ENCODE results near the gene RETREG1.

Gene RETREG1

GRCh38 chr5:16521521-16522483 is 95.0 kb downstream of the RETREG1 start:
- no peak for DNase-seq

- no peak for DNase-seq
Measured at GRCh38 chr5:16520841-16521240, 96.0 kb downstream of the RETREG1 start.

GRCh38 chr5:16519435-16519834 is 97.4 kb downstream of the RETREG1 start:
- no peak for DNase-seq

- no peak for DNase-seq
Measured at GRCh38 chr5:16518606-16519005, 98.2 kb downstream of the RETREG1 start.

GRCh38 chr5:16515532-16515931 is 101.3 kb downstream of the RETREG1 start:
- DNase-seq = no peak

- DNase-seq = no peak
Measured at GRCh38 chr5:16510098-16510497, 106.7 kb downstream of the RETREG1 start.

- DNase-seq = peak; percentile 4
Measured at GRCh38 chr5:16508730-16509531, 107.9 kb downstream of the RETREG1 start.

- DNase-seq = peak; percentile 36
Measured at GRCh38 chr5:16507716-16508115, 109.1 kb downstream of the RETREG1 start.

GRCh38 chr5:16505904-16506303 is 110.9 kb downstream of the RETREG1 start:
- DNase-seq = no peak

- DNase-seq = no peak
Measured at GRCh38 chr5:16505140-16505891, 111.5 kb downstream of the RETREG1 start.

- no peak for DNase-seq
Measured at GRCh38 chr5:16504571-16504970, 112.2 kb downstream of the RETREG1 start.

- DNase-seq = peak; percentile 6
Measured at GRCh38 chr5:16502866-16503265, 113.9 kb downstream of the RETREG1 start.

GRCh38 chr5:16500024-16500423 is 116.8 kb downstream of the RETREG1 start:
- DNase-seq = no peak

- DNase-seq = no peak
Measured at GRCh38 chr5:16497546-16497945, 119.3 kb downstream of the RETREG1 start.

GRCh38 chr5:16493261-16493660 is 123.5 kb downstream of the RETREG1 start:
- no peak for DNase-seq

GRCh38 chr5:16492398-16493140 is 124.2 kb downstream of the RETREG1 start:
- DNase-seq = peak; percentile 39

- no peak for DNase-seq
Measured at GRCh38 chr5:16490911-16491310, 125.9 kb downstream of the RETREG1 start.

GRCh38 chr5:16489322-16489791 is 127.4 kb downstream of the RETREG1 start:
- peak; percentile 50 for DNase-seq

GRCh38 chr5:16487456-16487855 is 129.3 kb downstream of the RETREG1 start:
- DNase-seq = no peak

GRCh38 chr5:16486711-16487111 is 130.1 kb downstream of the RETREG1 start:
- no peak for DNase-seq

- DNase-seq = no peak
Measured at GRCh38 chr5:16485656-16486055, 131.1 kb downstream of the RETREG1 start.

- DNase-seq = no peak
Measured at GRCh38 chr5:16484081-16484480, 132.7 kb downstream of the RETREG1 start.
